HG03521 (cell line): ENCODE data around the gene RAB11A.
A peak's percentile ranks its signal among the peaks of the same experiment; 100 is the strongest.

Experiments
- ATAC-seq: cut with Tn5 transposase; IDR thresholded peaks from one replicate; pipeline ENCODE4 v1.9.1; 2021; ENCODE audit warnings: mild to moderate bottlenecking, moderate library complexity; ENCODE audit not compliant: unreplicated experiment

Gene RAB11A

DNA sequence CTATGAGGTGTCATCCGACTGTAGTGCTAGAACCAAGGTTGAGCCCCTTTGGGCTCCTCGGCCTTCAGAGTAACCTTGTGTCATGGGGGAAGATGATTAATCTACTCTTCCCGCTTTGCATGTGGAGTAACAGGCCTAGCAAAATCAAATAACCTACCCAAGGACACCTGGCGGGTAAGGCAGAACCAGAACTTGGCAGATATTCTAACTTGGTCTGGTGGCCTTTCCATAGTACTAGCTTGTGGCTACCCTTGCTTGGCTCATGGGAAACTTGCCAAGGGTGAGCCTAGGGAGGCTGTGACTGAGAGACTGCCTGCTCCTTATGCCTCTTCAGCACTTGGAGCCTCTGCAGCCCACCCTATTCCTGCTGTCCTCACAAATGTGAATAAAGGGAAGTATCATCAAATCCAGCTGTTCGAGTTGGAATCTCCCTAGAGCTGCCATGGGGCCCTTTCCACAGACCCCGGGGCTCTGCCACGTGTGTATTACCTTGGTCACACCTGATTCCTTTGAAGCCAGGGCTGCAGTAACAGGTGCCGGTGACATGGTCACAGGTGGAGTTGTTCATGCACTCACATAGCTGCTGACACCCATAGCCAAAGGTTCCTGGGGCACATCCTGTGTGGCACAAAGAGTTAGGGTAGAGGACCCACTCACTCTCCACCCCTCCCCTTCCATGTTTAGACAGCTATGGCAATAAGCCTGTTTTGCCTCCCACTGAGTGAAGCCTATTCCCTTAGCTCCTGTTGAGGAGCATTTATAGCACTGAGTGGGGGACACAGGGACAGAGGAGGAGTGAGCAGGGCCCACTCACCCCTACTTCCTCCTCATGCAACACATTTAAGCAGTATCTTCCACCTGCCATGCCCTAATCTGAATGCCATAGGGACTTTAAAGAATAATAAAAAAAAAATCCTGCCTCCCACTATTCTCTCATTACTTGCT lies 46.0 kb downstream of the RAB11A start:
- no peak for ATAC-seq

DNA sequence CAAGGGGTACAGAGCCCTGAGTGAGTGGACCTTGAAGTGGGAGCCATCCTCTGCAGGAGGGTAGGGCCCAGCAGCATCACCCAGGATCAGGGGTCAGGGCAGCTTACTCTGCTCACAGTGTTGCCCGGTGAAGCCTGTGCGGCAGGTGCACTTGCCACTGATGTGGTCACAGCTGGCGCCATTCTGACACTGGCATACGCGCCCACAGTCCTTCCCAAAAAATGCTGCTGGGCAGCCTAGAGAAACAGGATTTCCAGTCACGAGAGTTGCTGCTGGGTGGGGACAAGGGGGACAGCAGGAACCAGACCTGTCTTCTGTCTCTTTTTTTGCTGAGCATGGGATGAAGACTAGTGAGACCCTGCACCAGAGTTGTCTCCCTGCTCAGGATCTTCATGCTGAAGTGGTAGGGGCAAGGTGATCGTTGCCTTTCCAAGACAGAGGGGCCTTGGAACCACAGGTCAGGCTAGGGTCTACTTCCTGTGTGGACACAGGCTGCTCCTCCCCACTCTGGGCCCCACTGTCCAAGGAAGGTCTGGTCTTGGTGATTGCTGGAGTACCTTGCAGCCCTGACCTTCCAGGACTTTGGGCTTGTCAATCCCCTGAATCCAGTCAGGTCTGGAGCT lies 46.9 kb downstream of the RAB11A start:
- ATAC-seq: no peak

DNA sequence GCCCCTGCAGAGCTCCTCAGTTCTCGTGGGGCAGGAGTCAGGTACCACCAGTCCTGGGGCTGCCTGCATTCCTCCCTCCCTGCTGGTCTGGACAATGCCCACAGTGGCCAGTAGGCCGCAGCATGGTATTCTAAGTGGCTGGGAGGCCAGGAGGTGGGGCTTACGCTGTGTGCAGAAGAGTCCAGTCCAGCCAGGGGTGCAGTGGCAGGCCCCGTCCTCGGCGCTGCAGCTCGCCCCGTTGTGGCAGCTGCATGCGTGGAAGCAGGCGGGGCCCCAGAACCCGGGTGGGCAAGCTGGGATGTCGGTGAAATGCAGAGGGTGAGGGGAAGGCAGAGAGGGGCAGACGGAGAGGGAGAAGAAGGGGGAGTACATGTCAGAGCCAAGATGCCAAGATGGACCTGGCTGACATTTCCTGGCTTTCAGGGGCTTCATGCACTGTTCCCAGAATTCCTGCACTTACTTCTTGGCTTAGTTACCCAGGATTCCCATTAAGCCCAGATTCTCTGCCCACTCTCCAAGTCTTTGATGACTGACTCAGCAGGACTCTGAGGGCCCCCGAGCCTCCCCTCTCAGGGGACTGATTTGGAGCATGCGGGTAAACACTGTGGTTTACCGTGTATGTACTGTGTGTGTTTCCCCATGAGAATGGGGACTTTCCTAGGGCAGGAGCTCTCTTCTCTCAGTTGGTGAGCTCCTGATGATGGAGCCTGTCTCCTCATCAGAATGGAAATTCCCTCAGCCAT lies 47.5 kb downstream of the RAB11A start:
- no peak for ATAC-seq

DNA sequence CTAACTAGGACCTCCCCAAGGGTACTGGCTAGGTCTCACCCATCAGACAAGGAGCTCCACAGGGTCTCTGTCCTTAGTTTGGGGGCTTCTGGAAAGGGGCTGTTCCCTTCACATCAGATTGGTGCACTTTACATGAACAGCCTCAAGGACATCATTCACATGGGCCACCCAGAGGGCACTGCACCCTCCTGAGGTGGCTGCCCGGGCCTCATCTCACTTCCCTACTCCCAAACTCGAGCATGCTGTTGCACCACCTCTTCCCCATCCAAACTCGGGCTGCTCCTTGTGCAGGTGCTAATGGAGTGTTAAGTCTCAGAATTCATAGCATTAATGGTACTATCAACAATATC lies 48.1 kb downstream of the RAB11A start:
- ATAC-seq: no peak

DNA sequence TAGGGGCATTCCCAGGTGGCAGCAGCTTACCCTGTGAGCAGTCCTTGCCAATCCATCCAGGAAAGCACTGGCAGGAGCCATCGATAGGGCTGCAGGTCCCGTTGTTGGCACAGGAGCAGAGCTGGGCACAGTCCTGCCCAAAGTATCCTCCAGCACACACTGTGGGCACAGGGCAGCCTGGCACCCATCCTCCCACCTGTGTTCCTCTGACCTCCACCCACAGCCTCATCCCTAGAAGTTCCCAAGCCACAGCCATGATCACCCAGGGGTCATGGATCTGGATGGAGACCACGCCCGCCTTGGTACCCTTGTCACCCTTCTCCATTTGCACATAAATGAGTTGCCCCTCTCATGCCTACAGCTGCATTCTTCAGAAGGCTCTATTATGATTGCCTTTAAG lies 48.6 kb downstream of the RAB11A start:
- no peak for ATAC-seq

DNA sequence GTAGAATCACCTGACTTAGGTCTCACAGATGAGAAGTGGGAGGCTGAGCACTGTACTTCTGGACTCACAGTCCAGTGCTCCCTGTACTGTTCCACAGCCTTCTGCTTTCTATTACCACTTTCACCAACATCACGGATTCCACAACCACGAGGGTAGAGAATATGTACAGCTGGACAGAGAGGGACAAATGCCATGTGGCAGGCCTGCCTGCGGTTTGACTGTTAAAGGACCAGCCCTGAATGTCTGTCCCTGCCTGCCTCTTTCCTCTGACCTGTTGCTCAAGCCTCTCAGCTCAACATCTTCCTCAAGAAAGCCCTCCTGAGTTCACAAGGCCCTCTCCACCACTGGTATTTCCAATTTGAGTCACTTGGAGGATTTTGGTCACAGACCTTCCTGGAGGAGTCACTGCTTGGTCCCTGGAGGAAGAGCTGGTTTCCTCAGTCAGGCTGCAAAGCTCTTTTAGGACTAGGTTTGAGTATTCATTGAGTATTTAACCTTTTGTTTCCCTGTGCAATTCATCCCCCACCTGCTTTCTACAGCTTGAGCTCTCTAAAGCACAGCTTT lies 49.1 kb downstream of the RAB11A start:
- ATAC-seq: no peak

DNA sequence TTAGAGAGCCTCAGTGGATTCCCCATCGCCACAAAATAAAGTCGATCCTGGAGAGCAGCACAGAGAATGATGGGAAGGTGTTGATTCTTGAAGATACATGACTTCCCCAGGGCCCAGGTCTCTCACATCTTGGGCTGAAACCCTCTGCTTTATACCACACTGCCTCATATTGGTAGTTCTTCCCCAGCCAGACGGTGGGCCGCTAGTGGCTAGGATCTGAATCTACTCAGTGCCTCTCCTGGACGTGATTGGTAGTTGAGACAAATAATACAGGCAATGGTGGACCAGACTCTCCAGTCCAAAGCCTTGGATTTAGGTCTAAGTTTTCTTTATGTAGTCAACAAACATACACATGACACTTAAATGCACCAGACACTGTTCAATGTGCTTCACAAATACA lies 49.7 kb downstream of the RAB11A start:
- no peak for ATAC-seq

DNA sequence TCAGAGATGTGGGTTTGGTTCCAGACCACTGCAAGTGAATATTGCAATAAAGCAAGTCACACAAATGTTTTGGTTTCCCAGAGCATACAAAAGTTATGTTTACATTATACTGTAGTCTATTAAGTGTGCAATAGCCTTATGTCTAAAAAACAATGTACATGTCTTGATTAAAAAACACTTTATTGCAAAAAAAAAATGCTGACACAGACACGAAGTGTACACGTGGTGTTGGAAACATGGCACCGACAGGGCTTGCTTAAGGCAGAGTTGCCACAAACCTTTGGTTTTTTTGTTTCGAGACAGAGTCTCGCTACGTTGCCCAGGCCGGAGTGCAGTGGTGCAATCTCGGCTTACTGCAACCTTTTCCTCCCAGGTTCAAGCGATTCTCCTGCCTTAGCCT lies 50.1 kb downstream of the RAB11A start:
- no peak for ATAC-seq

DNA sequence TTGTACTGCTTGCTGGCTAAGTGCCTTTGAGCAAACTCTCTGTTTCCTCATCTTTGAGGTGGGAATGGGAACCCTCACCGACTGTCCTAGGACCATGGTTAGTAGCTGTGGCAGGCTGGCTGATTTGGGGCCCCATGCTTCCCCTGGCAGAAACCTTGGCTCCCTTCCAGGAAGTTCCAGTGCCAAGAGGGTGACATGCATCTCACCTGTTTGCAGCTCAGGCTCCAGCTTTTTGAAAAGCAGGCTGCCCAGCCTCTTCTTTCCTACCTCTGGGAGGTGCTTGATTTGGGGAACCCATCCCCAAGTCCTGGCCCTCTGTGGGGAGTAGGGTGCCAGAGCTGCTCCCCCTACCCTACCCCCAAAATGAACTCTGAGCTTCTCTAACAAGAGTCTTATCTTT lies 50.8 kb downstream of the RAB11A start:
- no peak for ATAC-seq

DNA sequence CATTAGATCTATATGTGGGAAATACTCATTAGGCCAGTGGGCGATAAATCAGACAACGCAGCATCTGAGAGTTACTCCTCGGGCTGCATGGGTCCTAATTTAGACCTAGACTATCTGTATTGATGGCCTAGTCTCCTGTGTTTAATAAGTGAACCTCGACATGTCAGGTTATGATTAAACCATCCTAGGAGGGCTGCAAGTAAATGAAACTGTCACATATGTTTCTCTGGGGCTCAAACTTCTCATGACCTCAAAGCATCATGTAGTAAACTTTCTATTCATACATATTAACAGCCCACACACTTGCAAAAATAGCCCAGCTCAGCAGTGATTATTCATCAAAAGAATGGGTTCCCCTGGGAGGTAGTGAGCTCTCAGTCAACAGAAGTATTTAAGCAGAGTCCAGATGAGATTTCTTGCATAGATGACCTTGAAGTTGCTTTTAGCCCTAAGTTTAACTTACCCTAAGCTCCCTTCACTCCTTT lies 51.6 kb downstream of the RAB11A start:
- no peak for ATAC-seq

DNA sequence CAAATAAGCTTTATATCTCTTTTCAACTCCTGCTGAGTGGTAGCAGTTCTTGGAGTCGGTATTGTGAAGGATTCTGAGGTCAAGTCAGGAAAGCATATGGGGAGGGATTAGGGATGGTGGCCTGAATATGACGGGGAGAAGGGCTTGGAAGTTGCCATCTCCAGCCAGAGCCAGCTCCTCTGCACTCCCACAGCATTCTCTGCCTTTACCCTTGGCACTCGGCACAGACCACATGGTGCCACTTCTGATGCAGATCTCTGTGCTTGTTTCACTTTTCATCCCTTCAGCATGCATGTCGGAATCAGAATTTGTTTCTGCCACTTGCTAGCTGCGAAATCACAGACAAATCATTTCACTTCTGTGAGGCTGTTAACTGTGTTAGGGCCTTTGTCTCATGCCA lies 52.5 kb downstream of the RAB11A start:
- no peak for ATAC-seq

DNA sequence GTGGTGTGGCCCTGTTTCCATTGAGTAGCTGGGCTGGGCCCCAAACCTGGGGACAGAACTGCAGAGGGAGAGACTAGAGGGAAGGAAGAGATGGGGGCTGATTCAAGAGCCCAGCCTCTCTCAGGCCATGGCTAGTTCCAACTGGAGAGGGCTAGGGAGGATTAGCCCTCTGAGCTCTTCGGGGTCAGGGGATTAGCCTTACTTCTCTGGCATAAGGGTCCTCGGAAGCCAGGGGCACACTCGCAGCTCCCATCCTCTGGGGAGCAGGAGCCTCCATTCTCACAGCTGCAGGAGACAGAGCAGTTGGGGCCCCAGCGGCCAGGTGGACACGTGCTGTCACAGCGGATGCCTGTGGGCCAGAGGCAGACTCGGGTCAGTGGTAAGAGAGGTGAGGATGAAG lies 53.3 kb downstream of the RAB11A start:
- no peak for ATAC-seq

DNA sequence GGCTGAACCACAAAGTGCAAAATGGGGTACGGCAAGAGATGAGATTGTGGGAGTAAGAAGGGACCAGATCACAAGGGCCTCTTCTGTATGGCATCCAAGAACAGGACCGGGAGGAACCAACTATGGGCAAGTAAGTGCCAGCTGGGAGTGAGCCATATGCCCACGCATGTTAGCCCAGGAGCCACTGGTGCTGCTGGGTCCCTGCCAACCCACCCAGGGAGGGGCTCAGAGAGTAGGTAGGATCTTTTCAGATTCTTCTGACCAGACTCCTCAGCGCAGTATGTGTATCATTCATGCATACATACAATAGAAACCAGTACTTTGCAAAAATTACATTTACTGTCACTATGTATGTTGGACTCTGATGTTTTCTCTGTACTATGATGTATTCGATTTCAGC lies 54.0 kb downstream of the RAB11A start:
- ATAC-seq: no peak

DNA sequence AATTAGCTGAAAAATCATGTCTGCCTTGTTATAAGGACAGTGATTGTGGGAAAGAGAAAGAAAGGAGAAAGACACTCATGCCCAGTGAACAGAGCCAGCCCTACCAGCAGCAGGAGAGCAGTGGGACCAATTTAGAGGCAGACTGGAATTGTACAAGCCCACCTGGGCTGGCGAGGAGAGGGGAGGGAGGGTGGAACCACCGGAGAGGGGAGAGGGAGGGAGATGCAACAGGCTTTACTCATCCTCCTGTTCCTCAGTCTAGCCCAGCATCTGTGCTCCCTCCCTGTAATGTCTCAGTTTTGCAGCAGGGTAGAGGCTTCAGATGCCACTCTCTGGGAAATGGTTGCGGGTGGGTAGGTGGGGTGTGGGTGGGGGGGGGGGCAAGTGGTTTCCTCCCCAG lies 54.7 kb downstream of the RAB11A start:
- no peak for ATAC-seq

DNA sequence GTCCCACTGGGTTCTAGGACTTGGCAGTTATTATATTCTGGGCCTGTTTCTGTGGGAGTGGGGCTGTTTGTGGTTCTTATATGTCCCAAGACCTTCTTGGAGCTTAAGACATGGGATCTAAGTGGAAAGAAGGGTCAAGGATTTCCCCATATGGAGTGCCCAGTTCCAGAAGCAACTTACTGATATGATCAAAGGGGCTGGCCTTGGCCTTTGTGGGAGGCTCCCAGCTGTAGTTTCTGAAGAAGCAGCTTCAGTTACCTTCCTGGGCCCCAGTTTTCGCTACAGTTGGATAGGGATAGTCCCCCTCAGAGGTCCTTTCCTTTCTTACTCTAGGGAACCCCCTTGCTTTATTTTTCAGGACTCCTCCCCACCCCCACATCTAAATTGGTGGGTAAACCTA lies 56.0 kb downstream of the RAB11A start:
- ATAC-seq: no peak

DNA sequence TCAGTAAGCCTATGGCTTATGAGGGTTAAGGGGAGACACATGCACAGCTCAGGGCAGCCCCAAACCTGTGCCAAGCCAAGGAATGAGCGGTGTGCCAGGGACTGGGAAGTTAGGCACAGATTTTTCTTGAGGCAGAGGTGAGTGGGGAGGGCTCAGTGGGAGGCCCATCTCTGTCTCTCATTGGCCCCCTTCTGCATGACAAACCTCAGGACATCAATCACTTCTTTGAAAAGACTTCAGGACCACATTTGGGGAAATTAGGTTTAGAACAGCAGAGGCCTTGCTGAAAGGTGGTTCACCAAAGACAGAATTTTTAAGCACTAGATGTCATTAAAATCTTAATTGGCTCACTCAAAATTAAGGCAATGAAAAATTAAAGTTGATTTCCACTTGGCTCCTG lies 57.2 kb downstream of the RAB11A start:
- no peak for ATAC-seq

DNA sequence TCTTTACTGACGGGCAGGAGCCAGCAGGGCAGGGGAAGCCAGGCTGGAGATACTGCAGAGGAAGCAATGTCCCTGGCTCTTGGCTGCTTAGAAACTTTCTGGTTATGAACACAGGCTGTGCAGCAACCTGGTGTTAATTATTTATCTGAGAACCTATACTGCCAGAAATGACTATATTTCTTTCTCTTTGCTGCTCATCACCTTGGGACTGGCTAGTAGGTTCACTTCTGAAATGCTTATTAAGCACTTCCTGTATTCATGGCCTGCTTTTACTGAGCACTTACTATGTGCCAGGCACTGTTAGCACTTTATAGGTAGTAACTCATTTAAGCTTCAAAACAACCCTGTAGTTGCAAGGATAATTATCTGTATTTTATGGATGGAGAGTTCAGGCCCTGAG lies 57.6 kb downstream of the RAB11A start:
- peak; percentile 47 for ATAC-seq

DNA sequence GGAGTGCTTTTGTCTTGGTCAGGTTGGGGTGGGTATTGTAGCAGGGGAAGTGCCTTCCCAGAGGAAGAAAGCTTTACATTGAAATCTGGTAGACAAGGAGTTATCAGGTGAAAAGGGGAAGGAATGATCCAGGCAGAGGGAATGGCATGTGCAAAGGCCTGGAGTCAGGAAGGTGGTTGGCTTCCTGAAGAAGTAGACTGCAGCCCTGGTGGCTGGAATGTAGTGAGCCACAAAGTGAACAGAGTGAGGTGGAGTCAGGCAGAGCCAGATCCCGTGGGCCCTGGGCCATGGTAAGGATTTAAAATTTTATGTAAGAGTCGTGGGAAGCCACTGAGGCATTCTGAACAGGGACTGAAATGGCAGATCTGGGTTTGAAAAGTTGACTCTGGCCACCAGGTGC lies 58.3 kb downstream of the RAB11A start:
- ATAC-seq: no peak

DNA sequence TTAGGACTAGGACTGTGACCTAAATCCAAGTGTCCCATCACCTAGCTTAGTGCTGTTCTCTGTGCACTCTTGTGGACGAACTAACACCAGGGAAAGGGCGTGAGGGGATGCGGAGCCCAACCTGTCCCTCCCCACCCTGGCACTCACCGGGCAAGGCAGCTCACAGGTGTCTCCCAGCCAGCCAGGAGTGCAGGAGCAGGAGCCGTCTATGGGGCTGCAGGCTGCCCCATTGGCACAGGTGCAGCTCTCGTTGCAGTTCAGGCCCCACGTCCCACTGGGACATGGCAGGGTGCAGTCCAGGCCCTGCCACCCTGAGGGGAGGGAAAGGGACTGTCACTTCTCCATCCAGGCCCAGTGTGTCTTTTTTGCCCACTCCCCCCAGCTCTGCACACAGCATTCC lies 60.3 kb downstream of the RAB11A start:
- ATAC-seq: no peak

DNA sequence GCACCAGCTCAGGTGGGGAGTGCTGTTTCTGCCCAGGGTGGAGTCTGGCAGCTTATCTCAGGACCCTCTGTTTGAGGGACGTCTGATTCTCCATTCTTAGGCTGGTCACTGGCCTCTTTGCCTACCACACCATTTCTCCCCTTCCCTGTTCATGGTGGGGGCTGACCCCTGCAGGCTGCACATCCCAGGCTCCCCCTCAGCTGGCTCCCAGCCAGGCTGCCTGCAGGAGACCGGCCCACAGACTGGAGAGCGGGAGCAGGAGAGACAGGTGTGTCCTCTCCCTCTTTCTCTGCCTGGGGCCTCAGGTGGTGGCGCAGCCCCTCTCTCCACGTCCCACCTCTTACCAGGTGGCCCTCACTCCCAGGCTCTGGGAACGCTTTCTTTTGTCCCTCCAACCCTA lies 60.8 kb downstream of the RAB11A start:
- no peak for ATAC-seq

DNA sequence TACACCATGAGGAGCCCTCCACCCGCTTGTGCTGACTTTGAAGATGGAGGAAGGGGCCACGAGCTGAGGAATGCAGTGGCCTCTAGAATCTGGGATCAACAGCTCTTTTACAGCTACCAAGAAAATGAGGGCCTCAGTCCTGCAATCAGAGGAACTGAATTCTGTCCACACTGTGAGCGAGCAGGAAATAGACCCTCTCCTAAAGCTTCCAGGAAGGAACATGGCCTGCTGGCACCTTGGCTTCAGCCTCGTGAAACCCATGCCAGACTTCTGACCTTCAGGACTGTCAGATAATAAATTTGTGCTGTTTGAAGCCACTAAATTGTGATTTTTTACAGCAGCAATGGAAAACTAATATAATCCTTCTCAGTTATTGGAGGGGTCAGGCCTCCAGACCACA lies 61.9 kb downstream of the RAB11A start:
- ATAC-seq: no peak
